DOHH2 (cell line): ENCODE data around the gene CASS4.
"Not testable (repeated sequence)": the region's sequence is repeated elsewhere in the genome, so short reads cannot be mapped to it uniquely, and the experiment has no call there.

Experiments used
- CTCF ChIP-seq: fragments of 200-600 bp; sonication (generic); IDR thresholded peaks from one replicate; pipeline ENCODE4 v1.5.1; 2014; ENCODE audit warnings: antibody characterized with exemption, mild to moderate bottlenecking, low read depth, low read length; ENCODE audit not compliant: poor library complexity, severe bottlenecking
- EZH2phosphoT487 ChIP-seq: fragments of 200-600 bp; sonication (generic); IDR thresholded peaks from 2 replicates; pipeline ENCODE4 v1.6.1; 2017; ENCODE audit warnings: borderline replicate concordance, mild to moderate bottlenecking, antibody characterized with exemption, low read length, moderate library complexity, mixed read lengths

DNA sequence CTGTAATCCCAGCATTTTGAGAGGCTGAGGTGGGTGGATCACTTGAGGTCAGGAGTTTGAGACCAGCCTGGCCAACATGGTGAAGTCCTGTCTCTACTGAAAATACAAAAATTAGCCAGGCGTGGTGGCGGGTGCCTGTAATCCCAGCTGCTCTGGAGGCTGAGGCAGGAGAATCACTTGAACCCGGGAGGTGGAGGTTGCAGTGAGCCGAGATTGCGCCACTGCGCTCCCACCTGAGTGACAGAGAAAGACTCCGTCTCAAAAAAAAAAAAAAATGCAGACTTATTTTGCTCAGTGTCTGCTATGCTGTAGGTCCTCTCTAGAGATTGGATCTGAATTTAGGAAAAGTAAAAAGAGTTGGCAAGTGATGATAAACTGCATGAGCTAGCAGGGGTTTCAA lies 773 bp upstream of the CASS4 start:
- TF ChIP-seq CTCF, EZH2phosphoT487: not testable (repeated sequence)
